OCI-LY7 (cell line): Measurements from ENCODE around the gene FANCD2OS. TPM values are rescaled to one million over a fixed set of nuclear protein-coding genes. Genes with fewer than 3 reads are reported as not detected.

Experiments
- BruUV-seq: library from RNA; stranded (reverse); fragments of 400-500 nt; replicated peaks from 2 replicates; lab custom pipeline; 2021; lab: Mats Ljungman, UMichigan
- CTCF ChIA-PET: fragments of 300-600 bp; sonication (Branson Sonifier 250); formaldehyde crosslinking; loops from one replicate; lab custom pipeline; 2022; ENCODE audit warnings: antibody characterized with exemption; ENCODE audit not compliant: unreplicated experiment; lab: Charles Lee
- POLR2A ChIA-PET: fragments of 300-600 bp; sonication (Branson Sonifier 250); formaldehyde crosslinking; loops from one replicate; lab custom pipeline; 2022; ENCODE audit warnings: antibody characterized with exemption; lab: Charles Lee
- DNase-seq: peaks from one replicate; pipeline ENCODE4 v3.0.0-alpha.2; 2015; ENCODE audit warnings: low spot score
- H2AFZ ChIP-seq: fragments of 200-600 bp; sonication (generic), shearing (Covaris generic); 2 replicates; pipeline ENCODE4 v1.6.1; 2014; ENCODE audit warnings: mild to moderate bottlenecking, antibody characterized with exemption, low read length, moderate library complexity
- H3K27ac ChIP-seq: fragments of 200-600 bp; sonication (generic); 2 replicates; pipeline ENCODE4 v1.5.1; 2014; ENCODE audit warnings: mixed run types, low read depth, mild to moderate bottlenecking, moderate library complexity, low read length, inconsistent platforms; ENCODE audit not compliant: poor library complexity, severe bottlenecking
- H3K36me3 ChIP-seq: fragments of 200-600 bp; sonication (generic); 2 replicates; pipeline ENCODE4 v1.6.1; 2014; ENCODE audit warnings: mild to moderate bottlenecking, antibody characterized with exemption, low read length, moderate library complexity, mixed read lengths; ENCODE audit not compliant: insufficient read depth
- H3K4me1 ChIP-seq: fragments of 200-600 bp; sonication (generic); 2 replicates; pipeline ENCODE4 v1.5.1; 2014; ENCODE audit warnings: mild to moderate bottlenecking, low read length; ENCODE audit not compliant: insufficient read depth, poor library complexity, severe bottlenecking
- H3K4me2 ChIP-seq: fragments of 200-600 bp; sonication (generic); 2 replicates; pipeline ENCODE4 v1.6.1; 2014; ENCODE audit warnings: mild to moderate bottlenecking, low read length
- H3K4me3 ChIP-seq: fragments of 200-600 bp; sonication (generic); 2 replicates; pipeline ENCODE4 v1.5.1; 2014; ENCODE audit warnings: mild to moderate bottlenecking, low read depth, low read length; ENCODE audit not compliant: poor library complexity, severe bottlenecking
- H3K79me2 ChIP-seq: fragments of 200-600 bp; sonication (generic); 2 replicates; pipeline ENCODE4 v1.6.1; 2016; ENCODE audit warnings: low read depth, mild to moderate bottlenecking, low read length, moderate library complexity, mixed read lengths; ENCODE audit not compliant: insufficient read depth
- H3K9me2 ChIP-seq: fragments of 200-600 bp; sonication (generic); 2 replicates; pipeline ENCODE4 v1.6.1; 2016; ENCODE audit warnings: mild to moderate bottlenecking, low read length, mixed read lengths; ENCODE audit not compliant: insufficient read depth
- H3K9me3 ChIP-seq: fragments of 200-600 bp; sonication (generic); 2 replicates; pipeline ENCODE4 v1.6.1; 2014; ENCODE audit warnings: mild to moderate bottlenecking, mixed run types, low read length, mixed read lengths
- H4K20me1 ChIP-seq: fragments of 200-600 bp; sonication (generic); 2 replicates; pipeline ENCODE4 v1.6.1; 2014; ENCODE audit warnings: mild to moderate bottlenecking, antibody characterized with exemption, low read length, moderate library complexity, mixed read lengths; ENCODE audit not compliant: insufficient read depth
- EZH2phosphoT487 ChIP-seq: fragments of 200-600 bp; sonication (generic); IDR thresholded peaks from 2 replicates; pipeline ENCODE4 v1.6.1; 2018; ENCODE audit warnings: low read depth, borderline replicate concordance, mild to moderate bottlenecking, mixed run types, antibody characterized with exemption, low read length, moderate library complexity, mixed read lengths
- intact Hi-C: fragments of 100-400 bp; cut with micrococcal nuclease; formaldehyde crosslinking; loops from one replicate; pipeline ENCODE4 v1.10.0; 2022; ENCODE audit not compliant: unreplicated experiment
- total RNA-seq, 2 experiments: library from RNA; depleted of rRNA in 1 of 2; stranded (reverse); fragments of >200 nt in 1 of 2; shearing (Covaris generic) in 1 of 2; gene quantifications; 2 replicates each; pipeline ENCODE4 v1.2.3, GENCODE V29; 2014 to 2022
- TF ChIP-seq, protein P1 (sequence below): fragments of 200-600 bp; sonication (generic); conservative IDR thresholded peaks from 2 replicates; pipeline ENCODE4 v1.5.1; 2014; ENCODE audit warnings: mild to moderate bottlenecking, antibody characterized with exemption, low read length, moderate library complexity, mixed read lengths

FANCD2OS gene
- total RNA-seq, 2 experiments from 2014 or later, result not detected

DNA sequence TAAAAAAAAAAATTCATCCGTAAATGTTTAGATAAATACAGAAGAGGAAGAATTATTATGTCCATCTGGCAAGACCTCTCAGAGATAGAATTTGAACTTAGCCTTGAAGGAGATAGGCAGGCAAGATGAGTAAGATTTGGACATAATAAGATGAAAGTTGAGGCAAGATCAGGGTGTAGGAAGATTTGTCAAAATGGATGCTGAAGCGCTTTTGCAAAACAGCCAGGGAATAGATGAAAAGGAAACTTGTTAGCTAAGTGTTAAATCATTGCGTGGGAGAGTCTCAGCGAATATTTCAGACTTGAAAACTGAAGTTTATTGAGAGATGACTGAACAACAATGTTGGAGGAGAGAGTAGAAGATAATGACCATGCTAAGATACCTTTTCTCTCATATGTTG, 14.7 kb upstream of the FANCD2OS start:
- H4K20me1 ChIP-seq, result peaks cover 7% of the 10 kb centered on the region; the same call in 1 of the 2 replicates
- no peak overlapping the region for H2AFZ ChIP-seq
- no peak for DNase-seq
- ChIA-PET POLR2A (interaction anchor here (1.0 kb wide), 1 partner anchor 199 kb away, joined by 3 read pairs; no protein-coding TSS in a partner anchor), CTCF (no interaction called here)
- no peak overlapping the region for H3K4me2 ChIP-seq
- H3K36me3 ChIP-seq, result peaks cover 91% of the 10 kb centered on the region
- no peaks in the 10 kb centered on the region for H3K9me2 ChIP-seq
- H3K79me2 ChIP-seq, result peaks cover 59% of the 10 kb centered on the region
- no peak overlapping the region for H3K4me3 ChIP-seq
- peaks cover 6% of the 10 kb centered on the region for H3K4me1 ChIP-seq
- TF ChIP-seq EZH2phosphoT487, result no peak
- TF ChIP-seq, protein P1, sequence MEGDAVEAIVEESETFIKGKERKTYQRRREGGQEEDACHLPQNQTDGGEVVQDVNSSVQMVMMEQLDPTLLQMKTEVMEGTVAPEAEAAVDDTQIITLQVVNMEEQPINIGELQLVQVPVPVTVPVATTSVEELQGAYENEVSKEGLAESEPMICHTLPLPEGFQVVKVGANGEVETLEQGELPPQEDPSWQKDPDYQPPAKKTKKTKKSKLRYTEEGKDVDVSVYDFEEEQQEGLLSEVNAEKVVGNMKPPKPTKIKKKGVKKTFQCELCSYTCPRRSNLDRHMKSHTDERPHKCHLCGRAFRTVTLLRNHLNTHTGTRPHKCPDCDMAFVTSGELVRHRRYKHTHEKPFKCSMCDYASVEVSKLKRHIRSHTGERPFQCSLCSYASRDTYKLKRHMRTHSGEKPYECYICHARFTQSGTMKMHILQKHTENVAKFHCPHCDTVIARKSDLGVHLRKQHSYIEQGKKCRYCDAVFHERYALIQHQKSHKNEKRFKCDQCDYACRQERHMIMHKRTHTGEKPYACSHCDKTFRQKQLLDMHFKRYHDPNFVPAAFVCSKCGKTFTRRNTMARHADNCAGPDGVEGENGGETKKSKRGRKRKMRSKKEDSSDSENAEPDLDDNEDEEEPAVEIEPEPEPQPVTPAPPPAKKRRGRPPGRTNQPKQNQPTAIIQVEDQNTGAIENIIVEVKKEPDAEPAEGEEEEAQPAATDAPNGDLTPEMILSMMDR, result no peak
- intact Hi-C loops, result no loop called here
- BruUV-seq, result no TSS peak
- no peak overlapping the region for H3K27ac ChIP-seq
- H3K9me3 ChIP-seq, result no peaks in the 10 kb centered on the region

- H3K4me1 ChIP-seq, result peaks cover 20% of the 10 kb centered on the region
- peaks cover 82% of the 10 kb centered on the region for H3K36me3 ChIP-seq
- no TSS peak for BruUV-seq
- POLR2A ChIA-PET, result interaction anchor here (0.5 to 0.9 kb wide), 2 partner anchors 11 to 133 kb away, joined by 3 read pairs; no protein-coding TSS in a partner anchor
- H3K4me2 ChIP-seq, result no peak overlapping the region
- no peaks in the 10 kb centered on the region for H3K9me3 ChIP-seq
- CTCF ChIA-PET, result no interaction called here
- peaks cover 75% of the 10 kb centered on the region for H3K79me2 ChIP-seq
- no peaks in the 10 kb centered on the region for H3K9me2 ChIP-seq
- no peak for DNase-seq
- H2AFZ ChIP-seq, result no peak overlapping the region
- peaks cover 12% of the 10 kb centered on the region; the same call in 1 of the 2 replicates for H4K20me1 ChIP-seq
- no peak overlapping the region for H3K4me3 ChIP-seq
- intact Hi-C loops, result no loop called here
- no peak overlapping the region for H3K27ac ChIP-seq
- TF ChIP-seq, protein P1, result no peak
- TF ChIP-seq EZH2phosphoT487, result no peak
Observed at GRCh38 chr3:10121064-10121463, 13.0 kb upstream of the FANCD2OS start.

DNA sequence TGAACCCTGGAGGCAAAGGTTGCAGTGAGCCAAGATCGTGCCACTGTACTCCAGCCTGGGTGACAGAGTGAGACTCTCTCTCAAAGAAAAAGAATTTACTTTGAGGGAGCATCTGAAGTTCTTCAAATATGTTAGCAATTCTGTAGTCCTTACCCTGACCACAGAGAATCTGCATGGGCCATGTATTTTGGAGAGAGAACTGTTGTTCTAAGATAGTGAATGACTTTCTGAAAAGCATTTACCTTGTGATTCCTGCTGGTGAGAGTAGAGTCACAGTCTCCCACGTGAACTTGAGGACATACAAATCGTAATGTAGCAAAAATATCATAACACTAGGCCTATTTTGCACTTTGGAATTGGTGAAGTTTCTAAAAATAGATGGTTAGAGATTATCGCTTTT, 11.3 kb upstream of the FANCD2OS start:
- Histone ChIP-seq H2AFZ (no peak overlapping the region), H3K9me2 (no peaks in the 10 kb centered on the region), H4K20me1 (peaks cover 14% of the 10 kb centered on the region; the same call in 1 of the 2 replicates), H3K36me3 (peaks cover 66% of the 10 kb centered on the region), H3K4me3 (no peak overlapping the region), H3K9me3 (no peaks in the 10 kb centered on the region), H3K4me1 (peaks cover 20% of the 10 kb centered on the region), H3K4me2 (no peak overlapping the region), H3K27ac (no peak overlapping the region), H3K79me2 (peaks cover 76% of the 10 kb centered on the region)
- TF ChIP-seq EZH2phosphoT487, result no peak
- TF ChIP-seq, protein P1, result no peak
- BruUV-seq, result no TSS peak
- POLR2A ChIA-PET, result interaction anchor here (0.6 kb wide), 1 partner anchor 530 kb away, joined by 3 read pairs; no protein-coding TSS in a partner anchor
- CTCF ChIA-PET, result no interaction called here
- DNase-seq, result no peak
- intact Hi-C loops, result loop anchor here (5.0 kb wide), 1 partner anchor 203 kb away; the partner anchor contains the start of gene SEC13
